HEK293 (cell line): ENCODE results near the gene TBX10.
A peak's percentile ranks its signal among the peaks of the same experiment; 100 is the strongest.

Source experiments
- CTCF ChIA-PET: fragments of 350-600 bp; formaldehyde crosslinking; extraction: SDS; loops from one replicate; lab custom pipeline; 2021; ENCODE audit warnings: antibody characterized with exemption; lab: Yijun Ruan, JAX
- POLR2A ChIA-PET: fragments of 300-600 bp; formaldehyde crosslinking; extraction: SDS; loops from one replicate; lab custom pipeline; 2020; ENCODE audit warnings: antibody characterized with exemption, inconsistent platforms; lab: Yijun Ruan, JAX
- H3K27ac ChIP-seq: fragments of 200-500 bp; sonication (Bioruptor generic); 2 replicates; pipeline ENCODE4 v1.5.1; 2014; ENCODE audit warnings: low read depth, low read length, control low read depth, inconsistent platforms; ENCODE audit errors: extremely low read depth
- H3K36me3 ChIP-seq, 2 experiments: fragments of 200-500 bp in 1 of 2; sonication (Bioruptor generic) in 1 of 2; 1 replicate in 1 of 2; 2 replicates in 1 of 2; pipeline ENCODE4 v1.5.1; 2014 to 2017; ENCODE audit warnings: inconsistent platforms in 2 of 2, low read length in 2 of 2; ENCODE audit not compliant: control insufficient read depth in 2 of 2, insufficient read depth in 1 of 2
- H3K4me1 ChIP-seq: fragments of 200-500 bp; sonication (Bioruptor generic); 2 replicates; pipeline ENCODE4 v1.5.1; 2014; ENCODE audit warnings: mild to moderate bottlenecking, low read length, inconsistent platforms; ENCODE audit not compliant: control insufficient read depth, insufficient read depth
- H3K4me3 ChIP-seq: 2 replicates; pipeline ENCODE4 v1.5.1; 2011; ENCODE audit warnings: low read depth, mild to moderate bottlenecking, control low read depth, low read length, moderate library complexity
- H3K9me3 ChIP-seq: fragments of 200-500 bp; sonication (Bioruptor generic); 2 replicates; pipeline ENCODE4 v1.5.1; 2014; ENCODE audit warnings: low read depth, low read length, inconsistent platforms; ENCODE audit not compliant: control insufficient read depth, insufficient read depth
- KLF16 ChIP-seq: fragments of 450-650 bp; formaldehyde crosslinking; IDR thresholded peaks from 2 replicates; pipeline ENCODE4 v1.5.1; 2017; ENCODE audit warnings: missing biosample characterization, missing genetic modification characterization
- KLF7 ChIP-seq: fragments of 450-650 bp; formaldehyde crosslinking; IDR thresholded peaks from 2 replicates; pipeline ENCODE4 v1.5.1; 2016; ENCODE audit warnings: missing biosample characterization, missing genetic modification characterization, borderline replicate concordance
- YY2 ChIP-seq: fragments of 450-650 bp; formaldehyde crosslinking; IDR thresholded peaks from 2 replicates; pipeline ENCODE4 v1.5.1; 2016; ENCODE audit warnings: missing biosample characterization, missing genetic modification characterization
- ZBTB17 ChIP-seq: fragments of 450-650 bp; formaldehyde crosslinking; IDR thresholded peaks from 2 replicates; pipeline ENCODE4 v1.5.1; 2016; ENCODE audit warnings: missing biosample characterization, missing genetic modification characterization
- ZEB2 ChIP-seq: fragments of 450-650 bp; formaldehyde crosslinking; IDR thresholded peaks from 2 replicates; pipeline ENCODE4 v1.5.1; 2016; ENCODE audit warnings: missing biosample characterization, missing genetic modification characterization
- ZNF133 ChIP-seq: fragments of 450-650 bp; formaldehyde crosslinking; IDR thresholded peaks from 2 replicates; pipeline ENCODE4 v1.5.1; 2016; ENCODE audit warnings: missing biosample characterization, missing genetic modification characterization
- ZNF175 ChIP-seq: fragments of 450-650 bp; formaldehyde crosslinking; IDR thresholded peaks from 2 replicates; pipeline ENCODE4 v1.5.1; 2016; ENCODE audit warnings: missing biosample characterization, missing genetic modification characterization
- ZNF2 ChIP-seq: fragments of 450-650 bp; formaldehyde crosslinking; IDR thresholded peaks from 2 replicates; pipeline ENCODE4 v1.5.1; 2016; ENCODE audit warnings: missing biosample characterization, missing genetic modification characterization
- ZNF24 ChIP-seq: fragments of 450-650 bp; formaldehyde crosslinking; IDR thresholded peaks from 2 replicates; pipeline ENCODE4 v1.5.1; 2016; ENCODE audit warnings: missing biosample characterization, missing genetic modification characterization
- ZNF354C ChIP-seq: fragments of 450-650 bp; formaldehyde crosslinking; IDR thresholded peaks from 2 replicates; pipeline ENCODE4 v1.5.1; 2016; ENCODE audit warnings: missing biosample characterization, missing genetic modification characterization, low read depth, borderline replicate concordance
- ZNF391 ChIP-seq: fragments of 450-650 bp; formaldehyde crosslinking; IDR thresholded peaks from 2 replicates; pipeline ENCODE4 v1.5.1; 2016; ENCODE audit warnings: low read depth, missing biosample characterization, missing genetic modification characterization, borderline replicate concordance
- ZNF394 ChIP-seq: fragments of 450-650 bp; formaldehyde crosslinking; IDR thresholded peaks from 2 replicates; pipeline ENCODE4 v1.5.1; 2016; ENCODE audit warnings: missing biosample characterization, missing genetic modification characterization, mild to moderate bottlenecking, moderate library complexity, borderline replicate concordance
- ZNF48 ChIP-seq: fragments of 450-650 bp; formaldehyde crosslinking; IDR thresholded peaks from 2 replicates; pipeline ENCODE4 v1.5.1; 2016; ENCODE audit warnings: missing biosample characterization, missing genetic modification characterization
- ZNF548 ChIP-seq: fragments of 450-650 bp; formaldehyde crosslinking; IDR thresholded peaks from 2 replicates; pipeline ENCODE4 v1.5.1; 2016; ENCODE audit warnings: missing biosample characterization, missing genetic modification characterization
- ZNF571 ChIP-seq: fragments of 450-650 bp; formaldehyde crosslinking; IDR thresholded peaks from 2 replicates; pipeline ENCODE4 v1.5.0; 2017; ENCODE audit warnings: missing biosample characterization, missing genetic modification characterization
- ZNF654 ChIP-seq: fragments of 450-650 bp; formaldehyde crosslinking; IDR thresholded peaks from 2 replicates; pipeline ENCODE4 v1.5.1; 2016; ENCODE audit warnings: low read depth, missing biosample characterization, missing genetic modification characterization
- ZNF707 ChIP-seq: fragments of 450-650 bp; formaldehyde crosslinking; IDR thresholded peaks from 2 replicates; pipeline ENCODE4 v1.5.1; 2016; ENCODE audit warnings: missing biosample characterization, missing genetic modification characterization
- ZSCAN16 ChIP-seq: fragments of 450-650 bp; formaldehyde crosslinking; IDR thresholded peaks from 2 replicates; pipeline ENCODE4 v1.5.1; 2016; ENCODE audit warnings: missing biosample characterization, missing genetic modification characterization
- TF ChIP-seq, protein P1 (sequence below): fragments of 450-650 bp; formaldehyde crosslinking; IDR thresholded peaks from 2 replicates; pipeline ENCODE4 v1.5.1; 2016; ENCODE audit warnings: missing biosample characterization, missing genetic modification characterization
- TF ChIP-seq, protein P2 (sequence below): fragments of 450-650 bp; formaldehyde crosslinking; IDR thresholded peaks from 2 replicates; pipeline ENCODE4 v1.5.1; 2017; ENCODE audit warnings: missing biosample characterization, mild to moderate bottlenecking, missing genetic modification characterization, moderate library complexity
- TF ChIP-seq, protein P3 (sequence below): fragments of 450-650 bp; formaldehyde crosslinking; IDR thresholded peaks from 2 replicates; pipeline ENCODE4 v1.5.1; 2016; ENCODE audit warnings: missing biosample characterization, missing genetic modification characterization
- TF ChIP-seq, protein P4 (sequence below): fragments of 450-650 bp; formaldehyde crosslinking; conservative IDR thresholded peaks from 2 replicates; pipeline ENCODE4 v1.5.1; 2016; ENCODE audit warnings: low read depth, missing biosample characterization, missing genetic modification characterization
- TF ChIP-seq, protein P5 (sequence below): fragments of 450-650 bp; formaldehyde crosslinking; IDR thresholded peaks from 2 replicates; pipeline ENCODE4 v1.5.1; 2016; ENCODE audit warnings: missing biosample characterization, missing genetic modification characterization
- TF ChIP-seq, protein P6 (sequence below): fragments of 450-650 bp; formaldehyde crosslinking; IDR thresholded peaks from 2 replicates; pipeline ENCODE4 v1.5.1; 2016; ENCODE audit warnings: missing biosample characterization, missing genetic modification characterization

TBX10 gene

DNA sequence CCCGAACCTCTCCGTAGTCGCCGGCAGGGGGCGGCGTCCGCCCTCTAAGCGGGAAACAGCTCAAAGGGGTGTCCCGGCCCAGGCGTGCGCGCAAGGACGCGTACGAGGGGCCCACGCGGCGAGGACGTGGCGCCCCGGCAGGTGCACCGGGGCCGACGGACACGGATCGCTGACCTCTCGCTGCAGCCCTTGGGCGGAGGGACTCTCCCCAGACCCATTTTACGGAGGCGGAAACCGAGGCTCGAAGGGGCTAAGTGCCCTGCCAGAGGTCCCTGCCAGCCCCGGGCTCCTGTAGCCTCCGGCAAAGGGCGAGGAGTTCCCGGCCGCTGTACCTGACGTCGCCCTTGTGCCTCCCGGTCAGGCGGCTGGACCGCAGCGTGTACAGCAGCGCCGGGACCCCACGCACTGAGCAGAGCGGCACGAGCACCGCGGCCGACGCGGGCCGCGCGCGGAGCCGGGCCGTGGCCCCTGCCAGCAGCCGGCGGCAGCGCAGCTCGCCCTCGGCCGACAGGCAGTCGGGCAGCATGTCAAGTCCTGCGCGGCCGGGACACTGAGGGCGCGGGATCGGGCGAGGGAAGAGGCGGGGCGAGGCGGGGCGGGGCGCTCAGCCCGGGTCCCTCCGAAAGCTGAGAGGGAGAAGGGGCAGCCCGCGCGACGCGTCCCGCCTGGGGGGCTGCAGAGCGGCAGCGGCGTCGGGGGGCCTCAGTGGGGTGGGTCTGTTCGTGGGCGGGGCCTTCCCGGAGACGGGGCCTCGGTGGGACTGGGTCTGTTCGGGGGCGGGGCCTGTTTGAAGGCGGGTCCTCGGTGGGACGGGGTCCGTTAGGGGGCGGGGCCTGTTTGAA, 10.0 kb downstream of the TBX10 start, which contains the start of gene NUDT8:
TSS of gene NUDT8 (minus strand) at position 552 of the 842 bp plus-strand sequence. CDS start at position 526, 26 bp downstream.
- H3K9me3 ChIP-seq: no peaks in the 10 kb centered on the region
- peak within 1 kb of the TSS; percentile 53; the same call in 1 of the 2 replicates for H3K27ac ChIP-seq
- ChIA-PET POLR2A (interaction anchor here (0.6 to 1.2 kb wide), 7 partner anchors 12 to 256 kb away, joined by 3 to 9 read pairs (median 3); partner anchors contain the start of gene PPP1CA), CTCF (interaction anchor here (0.6 to 4.9 kb wide), 16 partner anchors 8 to 473 kb away, joined by 3 to 53 read pairs (median 4); partner anchors contain the start of genes GSTP1 and TBX10)
- H3K36me3 ChIP-seq: no peaks in the 10 kb centered on the region
- no peaks in the 10 kb centered on the region for H3K4me1 ChIP-seq
- peak within 1 kb of the TSS; percentile 70 for H3K4me3 ChIP-seq
- TF ChIP-seq ZNF654 (tag by site-specific recombination) (peak; percentile 43), ZNF24 (tag by site-specific recombination) (0 out of 2 replicates have a peak, but pooled peaks have one; percentile 33), ZNF707 (tag by site-specific recombination) (no peak), ZNF571 (tag by site-specific recombination) (no peak), ZNF354C (tag by site-specific recombination) (no peak), YY2 (no peak), ZNF48 (no peak), ZNF133 (tag by site-specific recombination) (no peak), ZNF2 (tag by site-specific recombination) (peak; percentile 81), ZNF548 (tag by site-specific recombination) (no peak), KLF7 (tag by site-specific recombination) (no peak), ZSCAN16 (tag by site-specific recombination) (no peak), KLF16 (tag by site-specific recombination) (peak; percentile 35; the same call in 1 of the 2 replicates), ZBTB17 (tag by site-specific recombination) (peak; percentile 24; the same call in 1 of the 2 replicates), ZNF391 (tag by site-specific recombination) (peak; percentile 26; the same call in 1 of the 2 replicates), ZNF175 (tag by site-specific recombination) (no peak), ZNF394 (tag by site-specific recombination) (no peak), ZEB2 (peak; percentile 75)
- TF ChIP-seq, protein P1, sequence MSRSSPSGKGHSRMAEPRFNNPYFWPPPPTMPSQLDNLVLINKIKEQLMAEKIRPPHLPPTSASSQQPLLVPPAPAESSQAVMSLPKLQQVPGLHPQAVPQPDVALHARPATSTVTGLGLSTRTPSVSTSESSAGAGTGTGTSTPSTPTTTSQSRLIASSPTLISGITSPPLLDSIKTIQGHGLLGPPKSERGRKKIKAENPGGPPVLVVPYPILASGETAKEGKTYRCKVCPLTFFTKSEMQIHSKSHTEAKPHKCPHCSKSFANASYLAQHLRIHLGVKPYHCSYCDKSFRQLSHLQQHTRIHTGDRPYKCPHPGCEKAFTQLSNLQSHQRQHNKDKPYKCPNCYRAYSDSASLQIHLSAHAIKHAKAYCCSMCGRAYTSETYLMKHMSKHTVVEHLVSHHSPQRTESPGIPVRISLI (tag by site-specific recombination): no peak
- TF ChIP-seq, protein P2, sequence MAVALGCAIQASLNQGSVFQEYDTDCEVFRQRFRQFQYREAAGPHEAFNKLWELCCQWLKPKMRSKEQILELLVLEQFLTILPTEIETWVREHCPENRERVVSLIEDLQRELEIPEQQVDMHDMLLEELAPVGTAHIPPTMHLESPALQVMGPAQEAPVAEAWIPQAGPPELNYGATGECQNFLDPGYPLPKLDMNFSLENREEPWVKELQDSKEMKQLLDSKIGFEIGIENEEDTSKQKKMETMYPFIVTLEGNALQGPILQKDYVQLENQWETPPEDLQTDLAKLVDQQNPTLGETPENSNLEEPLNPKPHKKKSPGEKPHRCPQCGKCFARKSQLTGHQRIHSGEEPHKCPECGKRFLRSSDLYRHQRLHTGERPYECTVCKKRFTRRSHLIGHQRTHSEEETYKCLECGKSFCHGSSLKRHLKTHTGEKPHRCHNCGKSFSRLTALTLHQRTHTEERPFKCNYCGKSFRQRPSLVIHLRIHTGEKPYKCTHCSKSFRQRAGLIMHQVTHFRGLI (tag by site-specific recombination): no peak
- TF ChIP-seq, protein P3, sequence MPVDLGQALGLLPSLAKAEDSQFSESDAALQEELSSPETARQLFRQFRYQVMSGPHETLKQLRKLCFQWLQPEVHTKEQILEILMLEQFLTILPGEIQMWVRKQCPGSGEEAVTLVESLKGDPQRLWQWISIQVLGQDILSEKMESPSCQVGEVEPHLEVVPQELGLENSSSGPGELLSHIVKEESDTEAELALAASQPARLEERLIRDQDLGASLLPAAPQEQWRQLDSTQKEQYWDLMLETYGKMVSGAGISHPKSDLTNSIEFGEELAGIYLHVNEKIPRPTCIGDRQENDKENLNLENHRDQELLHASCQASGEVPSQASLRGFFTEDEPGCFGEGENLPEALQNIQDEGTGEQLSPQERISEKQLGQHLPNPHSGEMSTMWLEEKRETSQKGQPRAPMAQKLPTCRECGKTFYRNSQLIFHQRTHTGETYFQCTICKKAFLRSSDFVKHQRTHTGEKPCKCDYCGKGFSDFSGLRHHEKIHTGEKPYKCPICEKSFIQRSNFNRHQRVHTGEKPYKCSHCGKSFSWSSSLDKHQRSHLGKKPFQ: no peak
- TF ChIP-seq, protein P4, sequence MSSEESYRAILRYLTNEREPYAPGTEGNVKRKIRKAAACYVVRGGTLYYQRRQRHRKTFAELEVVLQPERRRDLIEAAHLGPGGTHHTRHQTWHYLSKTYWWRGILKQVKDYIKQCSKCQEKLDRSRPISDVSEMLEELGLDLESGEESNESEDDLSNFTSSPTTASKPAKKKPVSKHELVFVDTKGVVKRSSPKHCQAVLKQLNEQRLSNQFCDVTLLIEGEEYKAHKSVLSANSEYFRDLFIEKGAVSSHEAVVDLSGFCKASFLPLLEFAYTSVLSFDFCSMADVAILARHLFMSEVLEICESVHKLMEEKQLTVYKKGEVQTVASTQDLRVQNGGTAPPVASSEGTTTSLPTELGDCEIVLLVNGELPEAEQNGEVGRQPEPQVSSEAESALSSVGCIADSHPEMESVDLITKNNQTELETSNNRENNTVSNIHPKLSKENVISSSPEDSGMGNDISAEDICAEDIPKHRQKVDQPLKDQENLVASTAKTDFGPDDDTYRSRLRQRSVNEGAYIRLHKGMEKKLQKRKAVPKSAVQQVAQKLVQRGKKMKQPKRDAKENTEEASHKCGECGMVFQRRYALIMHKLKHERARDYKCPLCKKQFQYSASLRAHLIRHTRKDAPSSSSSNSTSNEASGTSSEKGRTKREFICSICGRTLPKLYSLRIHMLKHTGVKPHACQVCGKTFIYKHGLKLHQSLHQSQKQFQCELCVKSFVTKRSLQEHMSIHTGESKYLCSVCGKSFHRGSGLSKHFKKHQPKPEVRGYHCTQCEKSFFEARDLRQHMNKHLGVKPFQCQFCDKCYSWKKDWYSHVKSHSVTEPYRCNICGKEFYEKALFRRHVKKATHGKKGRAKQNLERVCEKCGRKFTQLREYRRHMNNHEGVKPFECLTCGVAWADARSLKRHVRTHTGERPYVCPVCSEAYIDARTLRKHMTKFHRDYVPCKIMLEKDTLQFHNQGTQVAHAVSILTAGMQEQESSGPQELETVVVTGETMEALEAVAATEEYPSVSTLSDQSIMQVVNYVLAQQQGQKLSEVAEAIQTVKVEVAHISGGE (tag by site-specific recombination): no peak
- TF ChIP-seq, protein P5, sequence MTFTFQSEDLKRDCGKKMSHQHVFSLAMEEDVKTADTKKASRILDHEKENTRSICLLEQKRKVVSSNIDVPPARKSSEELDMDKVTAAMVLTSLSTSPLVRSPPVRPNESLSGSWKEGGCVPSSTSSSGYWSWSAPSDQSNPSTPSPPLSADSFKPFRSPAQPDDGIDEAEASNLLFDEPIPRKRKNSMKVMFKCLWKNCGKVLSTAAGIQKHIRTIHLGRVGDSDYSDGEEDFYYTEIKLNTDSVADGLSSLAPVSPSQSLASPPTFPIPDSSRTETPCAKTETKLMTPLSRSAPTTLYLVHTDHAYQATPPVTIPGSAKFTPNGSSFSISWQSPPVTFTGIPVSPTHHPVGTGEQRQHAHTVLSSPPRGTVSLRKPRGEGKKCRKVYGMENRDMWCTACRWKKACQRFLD (tag by site-specific recombination): no peak
- TF ChIP-seq, protein P6, sequence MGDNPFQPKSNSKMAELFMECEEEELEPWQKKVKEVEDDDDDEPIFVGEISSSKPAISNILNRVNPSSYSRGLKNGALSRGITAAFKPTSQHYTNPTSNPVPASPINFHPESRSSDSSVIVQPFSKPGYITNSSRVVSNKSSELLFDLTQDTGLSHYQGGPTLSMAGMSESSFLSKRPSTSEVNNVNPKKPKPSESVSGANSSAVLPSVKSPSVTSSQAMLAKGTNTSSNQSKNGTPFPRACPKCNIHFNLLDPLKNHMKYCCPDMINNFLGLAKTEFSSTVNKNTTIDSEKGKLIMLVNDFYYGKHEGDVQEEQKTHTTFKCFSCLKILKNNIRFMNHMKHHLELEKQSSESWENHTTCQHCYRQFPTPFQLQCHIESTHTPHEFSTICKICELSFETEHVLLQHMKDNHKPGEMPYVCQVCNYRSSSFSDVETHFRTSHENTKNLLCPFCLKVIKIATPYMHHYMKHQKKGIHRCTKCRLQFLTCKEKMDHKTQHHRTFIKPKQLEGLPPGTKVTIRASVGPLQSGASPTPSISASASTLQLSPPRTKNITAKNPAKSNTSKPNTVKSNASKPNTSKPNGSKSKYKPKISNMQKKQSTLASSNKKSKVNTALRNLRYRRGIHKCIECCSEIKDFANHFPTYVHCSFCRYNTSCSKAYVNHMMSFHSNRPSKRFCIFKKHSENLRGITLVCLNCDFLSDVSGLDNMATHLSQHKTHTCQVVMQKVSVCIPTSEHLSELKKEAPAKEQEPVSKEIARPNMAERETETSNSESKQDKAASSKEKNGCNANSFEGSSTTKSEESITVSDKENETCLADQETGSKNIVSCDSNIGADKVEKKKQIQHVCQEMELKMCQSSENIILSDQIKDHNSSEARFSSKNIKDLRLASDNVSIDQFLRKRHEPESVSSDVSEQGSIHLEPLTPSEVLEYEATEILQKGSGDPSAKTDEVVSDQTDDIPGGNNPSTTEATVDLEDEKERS: no peak
